SW480 (cell line): Measurements from ENCODE around the gene SHISA2.

Experiments used
- DNase-seq: peaks from one replicate; pipeline ENCODE4 v3.0.0-alpha.2; 2016; ENCODE audit warnings: low spot score

Gene SHISA2

DNA sequence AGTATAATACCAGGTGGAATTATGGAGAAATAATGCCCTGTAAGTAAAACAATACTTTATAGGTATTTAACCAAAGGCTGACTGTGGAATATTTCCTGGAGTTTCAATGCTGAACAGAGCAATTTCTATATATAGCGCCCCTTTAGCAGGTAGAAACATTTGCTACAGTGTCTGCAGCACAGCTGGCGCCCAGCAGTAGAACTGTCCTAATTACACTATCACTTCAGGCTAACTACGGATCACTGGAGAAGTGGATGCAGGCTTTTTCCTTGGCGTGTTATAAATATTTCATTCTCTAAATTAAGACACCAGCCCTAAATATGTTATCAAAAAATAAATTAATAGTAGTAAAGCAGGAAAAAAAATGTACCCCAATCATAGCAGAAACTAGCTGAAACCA is 3.1 kb downstream of the SHISA2 start:
- DNase-seq: no peak

GRCh38 chr13:26047040-26047439 is 4.8 kb downstream of the SHISA2 start:
- no peak for DNase-seq

- no peak for DNase-seq
Observed at GRCh38 chr13:26046639-26047038, 5.2 kb downstream of the SHISA2 start.

- no peak for DNase-seq
Observed at GRCh38 chr13:26045142-26045541, 6.7 kb downstream of the SHISA2 start.

DNA sequence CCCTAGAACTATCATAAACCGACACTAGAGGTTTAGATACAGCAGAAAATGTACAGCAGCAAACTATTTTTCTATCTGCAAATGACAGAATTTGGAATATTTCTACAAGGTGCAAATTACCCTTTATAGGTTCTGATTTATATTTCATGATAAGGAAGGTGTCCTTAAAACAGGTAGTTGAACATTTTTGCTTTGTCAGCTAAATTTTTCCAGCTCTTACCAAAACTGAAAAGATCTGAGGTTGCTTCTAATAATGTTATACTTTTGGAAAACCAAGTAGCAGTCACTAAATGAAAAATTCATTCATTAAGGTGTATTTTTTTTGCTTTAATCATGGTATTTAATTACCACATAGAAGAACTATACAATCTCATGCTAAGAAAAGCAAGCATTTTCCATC is 9.0 kb downstream of the SHISA2 start:
- no peak for DNase-seq

GRCh38 chr13:26041444-26041843 is 10.4 kb downstream of the SHISA2 start:
- DNase-seq: no peak

DNA sequence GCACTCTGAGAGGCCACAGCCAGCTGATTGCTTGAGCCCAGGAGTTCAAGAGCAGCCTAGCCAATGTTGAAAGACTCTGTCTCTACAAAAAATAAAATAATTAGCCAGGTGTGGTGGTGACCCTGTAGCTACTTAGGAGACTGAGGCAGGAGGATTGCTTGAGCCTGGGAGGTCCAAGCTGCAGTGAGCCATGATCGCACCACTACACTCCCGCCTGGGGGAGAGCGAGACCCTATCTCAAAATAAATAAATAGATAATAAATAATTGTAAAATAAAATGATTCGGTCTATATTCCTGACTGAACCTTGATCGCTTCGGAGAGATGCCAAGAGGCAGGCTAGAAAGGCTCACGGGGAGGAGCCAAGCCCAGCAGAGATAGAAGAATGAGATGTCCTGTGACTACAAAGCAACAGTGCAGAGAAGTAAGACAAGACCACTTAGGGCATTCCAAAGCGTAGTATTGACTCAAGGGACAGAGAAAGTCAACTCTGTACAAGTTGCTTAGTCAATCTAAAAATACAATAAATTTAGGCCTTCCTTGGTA is 12.8 kb downstream of the SHISA2 start:
- DNase-seq: no peak

GRCh38 chr13:26037302-26037701 is 14.5 kb downstream of the SHISA2 start:
- DNase-seq: peak; percentile 50

DNA sequence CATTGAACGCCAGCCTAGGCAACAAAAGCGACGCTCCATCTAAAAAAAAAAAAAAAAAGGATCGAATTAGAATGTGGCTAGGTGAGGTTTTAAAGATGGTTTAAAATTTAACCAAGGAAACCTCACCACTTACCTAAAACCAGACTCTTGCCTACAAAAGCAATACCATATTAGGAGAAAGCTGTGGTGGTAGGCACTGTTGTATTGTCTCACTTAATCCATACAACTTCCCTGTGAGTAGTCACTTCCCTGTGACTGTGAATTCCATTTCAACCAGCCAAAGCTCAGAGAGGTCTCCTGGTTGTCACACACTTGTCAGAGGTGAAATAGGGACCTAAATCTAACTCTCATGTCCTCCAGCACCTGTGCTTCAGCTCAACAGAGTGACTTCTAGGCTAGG is 15.4 kb downstream of the SHISA2 start:
- peak; percentile 60 for DNase-seq

- no peak for DNase-seq
Observed at GRCh38 chr13:26034018-26034417, 17.8 kb downstream of the SHISA2 start.

DNA sequence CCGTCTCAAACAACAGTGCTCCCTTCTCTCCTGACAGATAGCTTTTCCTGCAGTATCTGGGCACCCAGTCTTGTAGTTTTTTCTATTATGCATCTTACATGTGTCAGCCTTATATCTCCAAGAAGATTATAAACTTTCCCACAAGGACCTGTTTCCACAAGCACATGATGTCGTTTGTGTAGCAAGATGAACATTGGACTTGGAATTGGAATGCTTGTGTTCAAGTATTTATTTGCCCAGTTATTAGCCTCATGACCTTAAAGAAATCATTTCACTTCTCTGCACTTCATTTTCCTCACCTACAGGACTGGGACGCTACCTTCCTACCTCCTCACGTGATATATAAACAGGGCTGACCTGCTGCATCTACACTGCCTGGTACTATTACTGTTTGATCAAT is 21.5 kb downstream of the SHISA2 start:
- no peak for DNase-seq

GRCh38 chr13:26029581-26030136 is 22.2 kb downstream of the SHISA2 start:
- no peak for DNase-seq

- no peak for DNase-seq
Observed at GRCh38 chr13:26026211-26026610, 25.6 kb downstream of the SHISA2 start.

- no peak for DNase-seq
Observed at GRCh38 chr13:26025771-26026170, 26.0 kb downstream of the SHISA2 start.

DNA sequence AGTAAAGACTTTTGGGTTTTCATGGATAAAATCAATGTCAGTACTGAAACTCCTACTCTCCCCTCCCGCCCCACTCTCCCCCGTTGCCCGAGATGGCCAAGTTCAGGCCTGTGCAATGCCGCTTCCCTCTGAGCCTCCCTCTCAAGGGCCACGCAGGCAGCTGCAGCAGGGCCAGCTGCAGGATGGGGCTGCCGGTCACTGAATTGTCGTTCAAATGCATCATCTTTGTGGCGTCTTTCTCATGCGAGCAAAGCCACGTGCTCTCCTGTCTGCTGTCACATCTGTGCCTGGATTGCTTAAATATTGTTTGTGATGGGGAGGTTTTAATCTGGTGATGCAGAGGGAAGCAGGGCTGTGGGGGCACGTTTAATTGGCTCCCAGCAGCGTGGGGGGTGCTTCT is 26.6 kb downstream of the SHISA2 start:
- DNase-seq: no peak

GRCh38 chr13:26024558-26024957 is 27.3 kb downstream of the SHISA2 start:
- no peak for DNase-seq

GRCh38 chr13:26022538-26023292 is 29.1 kb downstream of the SHISA2 start:
- DNase-seq: peak; percentile 95

DNA sequence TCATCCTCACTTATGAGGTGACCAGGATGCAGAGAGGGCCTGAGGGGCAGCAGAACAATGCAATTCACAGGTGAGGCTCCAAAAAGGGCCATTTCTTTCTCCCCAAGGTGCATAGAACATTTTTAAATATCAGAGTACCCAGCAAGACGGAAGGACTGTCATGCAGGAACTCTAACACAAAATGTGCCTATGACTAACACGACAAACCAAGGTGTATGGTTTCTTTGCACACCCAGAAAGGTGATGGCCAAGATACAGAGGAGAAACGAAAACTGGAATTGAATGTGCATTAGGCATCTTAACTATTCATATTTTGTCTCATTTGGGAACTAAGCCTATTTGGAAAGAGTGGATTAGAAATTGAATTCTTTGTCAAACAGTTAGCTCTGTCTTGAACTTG is 29.9 kb downstream of the SHISA2 start:
- peak; percentile 7 for DNase-seq

GRCh38 chr13:26021516-26021915 is 30.3 kb downstream of the SHISA2 start:
- peak; percentile 74 for DNase-seq

GRCh38 chr13:26020891-26021290 is 30.9 kb downstream of the SHISA2 start:
- no peak for DNase-seq

DNA sequence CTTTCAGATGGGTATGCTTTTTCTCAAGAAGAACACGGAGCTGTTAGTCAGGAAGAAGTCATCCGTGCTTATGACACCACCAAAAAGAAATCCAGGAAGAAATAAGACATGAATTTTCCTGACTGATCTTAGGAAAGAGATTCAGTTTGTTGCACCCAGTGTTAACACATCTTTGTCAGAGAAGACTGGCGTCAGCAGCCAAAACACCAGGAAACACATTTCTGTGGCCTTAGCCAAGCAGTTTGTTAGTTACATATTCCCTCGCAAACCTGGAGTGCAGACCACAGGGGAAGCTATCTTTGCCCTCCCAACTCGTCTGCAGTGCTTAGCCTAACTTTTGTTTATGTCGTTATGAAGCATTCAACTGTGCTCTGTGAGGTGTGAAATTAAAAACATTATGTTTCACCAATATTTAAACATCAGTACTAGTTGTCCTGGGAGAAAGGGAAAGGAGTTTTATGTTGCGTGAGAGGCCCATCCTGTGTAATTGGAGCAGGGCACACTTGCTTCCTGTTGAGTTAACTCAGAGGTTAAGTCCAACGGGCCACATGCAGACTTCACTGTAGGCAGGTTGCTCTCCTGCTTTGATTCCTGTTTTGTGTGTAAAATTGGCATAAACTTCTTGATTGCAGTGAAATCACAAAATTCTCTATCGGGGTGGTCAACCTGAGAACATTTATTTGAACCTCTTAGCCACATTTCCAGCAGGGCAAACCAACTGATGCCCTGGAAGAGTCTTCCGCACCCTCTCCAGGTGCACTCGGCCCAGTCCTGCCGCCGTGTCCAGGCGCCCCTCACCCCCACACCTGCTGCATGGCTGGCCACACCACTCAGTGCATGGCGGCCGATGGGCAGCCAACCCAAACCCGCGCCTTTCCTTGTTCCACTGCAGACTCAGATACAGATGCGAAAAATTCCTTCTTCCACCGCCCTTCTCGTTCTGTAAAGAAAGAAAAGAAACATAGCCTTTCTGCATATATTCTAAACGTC is 31.6 kb downstream of the SHISA2 start:
- peak; percentile 50 for DNase-seq

GRCh38 chr13:26019251-26019650 is 32.6 kb downstream of the SHISA2 start:
- DNase-seq: no peak
